A673 (cell line): ENCODE data around the gene ZNF619. TPM values are rescaled to one million over a fixed set of nuclear protein-coding genes. Genes with fewer than 3 reads are reported as not detected.

Source experiments
- BruUV-seq: library from RNA; stranded (reverse); fragments of 400-500 nt; replicated peaks from 2 replicates; lab custom pipeline; 2021; lab: Mats Ljungman, UMichigan
- CTCF ChIA-PET: fragments of 300-600 bp; sonication (Branson Sonifier 250); formaldehyde crosslinking; loops from one replicate; lab custom pipeline; 2022; ENCODE audit warnings: antibody characterized with exemption; lab: Charles Lee
- POLR2A ChIA-PET: fragments of 300-600 bp; sonication (Branson Sonifier 250); formaldehyde crosslinking; loops from one replicate; lab custom pipeline; 2022; ENCODE audit warnings: antibody characterized with exemption; ENCODE audit not compliant: low non-redundant PET; lab: Charles Lee
- DNase-seq: peaks from one replicate; pipeline ENCODE4 v3.0.0-alpha.2; 2015; ENCODE audit warnings: low spot score
- H3K27ac ChIP-seq: fragments of 200-600 bp; sonication (generic); 2 replicates; pipeline ENCODE4 v1.5.1; 2016; ENCODE audit warnings: mixed run types, low read depth, mild to moderate bottlenecking, mixed read lengths, antibody characterized with exemption, low read length; ENCODE audit not compliant: poor library complexity, severe bottlenecking
- H3K27me3 ChIP-seq: fragments of 200-600 bp; sonication (generic); replicated peaks from 2 replicates; pipeline ENCODE4 v1.6.1; 2017; ENCODE audit warnings: mixed run types, low read depth, mild to moderate bottlenecking, mixed read lengths, antibody characterized with exemption, low read length; ENCODE audit not compliant: insufficient read depth, poor library complexity
- H3K36me3 ChIP-seq: fragments of 200-600 bp; sonication (generic); 2 replicates; pipeline ENCODE4 v1.6.1; 2016; ENCODE audit warnings: mixed run types, mild to moderate bottlenecking, mixed read lengths, antibody characterized with exemption, low read length; ENCODE audit not compliant: insufficient read depth, poor library complexity, severe bottlenecking
- H3K4me1 ChIP-seq: fragments of 200-600 bp; sonication (generic); 2 replicates; pipeline ENCODE4 v1.6.1; 2017; ENCODE audit warnings: mixed run types, mild to moderate bottlenecking, mixed read lengths, antibody characterized with exemption, low read length; ENCODE audit not compliant: insufficient read depth, poor library complexity, severe bottlenecking
- H3K4me3 ChIP-seq: fragments of 200-600 bp; sonication (generic); 2 replicates; pipeline ENCODE4 v1.5.1; 2016; ENCODE audit warnings: low read depth, mixed run types, mild to moderate bottlenecking, mixed read lengths, low read length; ENCODE audit not compliant: poor library complexity, severe bottlenecking
- H3K9me3 ChIP-seq: fragments of 200-600 bp; sonication (generic); 2 replicates; pipeline ENCODE4 v1.6.1; 2016; ENCODE audit warnings: mixed run types, low read depth, mild to moderate bottlenecking, mixed read lengths, antibody characterized with exemption, low read length; ENCODE audit not compliant: poor library complexity, severe bottlenecking
- CTCF ChIP-seq: fragments of 300-800, 200-600 bp; sonication (generic); conservative IDR thresholded peaks from 2 replicates; pipeline ENCODE4 v1.5.1; 2017; ENCODE audit warnings: low read depth, mild to moderate bottlenecking, antibody characterized with exemption, low read length, moderate library complexity, mixed read lengths
- EZH2 ChIP-seq: fragments of 200-600 bp; sonication (generic); IDR thresholded peaks from 2 replicates; pipeline ENCODE4 v1.6.1; 2017; ENCODE audit warnings: borderline replicate concordance, low read depth, mild to moderate bottlenecking, mixed read lengths, antibody characterized with exemption, low read length; ENCODE audit not compliant: poor library complexity, severe bottlenecking
- intact Hi-C: fragments of 100-400 bp; cut with micrococcal nuclease; formaldehyde crosslinking; loops from one replicate; pipeline ENCODE4 v1.10.0; 2022; ENCODE audit not compliant: unreplicated experiment
- total RNA-seq: library from RNA; stranded (reverse); gene quantifications from 2 replicates; pipeline ENCODE4 v1.2.3, GENCODE V29; 2021

The ZNF619 gene
- total RNA-seq, 1 experiment from 2014 or later, result 3.3 TPM

- H3K27me3 ChIP-seq, result no peaks in the 10 kb centered on the region
- ChIA-PET POLR2A (no interaction called here), CTCF (no interaction called here)
- no peaks in the 10 kb centered on the region for H3K36me3 ChIP-seq
- no peak overlapping the region for H3K27ac ChIP-seq
- DNase-seq, result no peak
- BruUV-seq, result no TSS peak
- no peaks in the 10 kb centered on the region for H3K9me3 ChIP-seq
- TF ChIP-seq EZH2 (no peak), CTCF (no peak)
- H3K4me3 ChIP-seq, result no peak overlapping the region
- intact Hi-C loops, result no loop called here
- H3K4me1 ChIP-seq, result no peaks in the 10 kb centered on the region
Measured at GRCh38 chr3:40518067-40518466, 41.1 kb downstream of the ZNF619 start.

GRCh38 chr3:40518848-40519247, 41.9 kb downstream of the ZNF619 start:
- intact Hi-C loops, result no loop called here
- Histone ChIP-seq H3K4me1 (no peaks in the 10 kb centered on the region), H3K27ac (no peak overlapping the region), H3K36me3 (no peaks in the 10 kb centered on the region), H3K27me3 (no peaks in the 10 kb centered on the region), H3K4me3 (no peak overlapping the region), H3K9me3 (no peaks in the 10 kb centered on the region)
- DNase-seq, result no peak
- ChIA-PET POLR2A (no interaction called here), CTCF (no interaction called here)
- TF ChIP-seq EZH2 (no peak), CTCF (no peak)
- no TSS peak for BruUV-seq

GRCh38 chr3:40521254-40521653, 44.3 kb downstream of the ZNF619 start:
- ChIA-PET CTCF (no interaction called here), POLR2A (no interaction called here)
- no peak for TF ChIP-seq CTCF
- no peak for TF ChIP-seq EZH2

More at GRCh38 chr3:40521254-40521653, 44.3 kb downstream of the ZNF619 start:
- Histone ChIP-seq H3K36me3 (no peaks in the 10 kb centered on the region), H3K27ac (no peak overlapping the region), H3K4me3 (no peak overlapping the region), H3K4me1 (no peaks in the 10 kb centered on the region), H3K27me3 (no peaks in the 10 kb centered on the region), H3K9me3 (no peaks in the 10 kb centered on the region)
- no TSS peak for BruUV-seq
- no peak for DNase-seq
- intact Hi-C loops, result no loop called here
